Endodermal cell (in vitro differentiated cells): Measurements from ENCODE around the gene U2AF1L4. TPM values are rescaled to one million over a fixed set of nuclear protein-coding genes. Genes with fewer than 3 reads are reported as not detected.

Experiments
- DNase-seq: peaks from one replicate; pipeline ENCODE4 v3.0.0-alpha.2; 2017
- H3K27ac ChIP-seq: 2 replicates; pipeline ENCODE4 v1.5.1; 2013; ENCODE audit warnings: mild to moderate bottlenecking, low read depth, low read length, moderate library complexity
- H3K27me3 ChIP-seq: 2 replicates; pipeline ENCODE4 v1.6.1; 2013; ENCODE audit warnings: mild to moderate bottlenecking, low read length, moderate library complexity; ENCODE audit not compliant: insufficient read depth, control insufficient read depth, poor library complexity, severe bottlenecking
- H3K36me3 ChIP-seq: 2 replicates; pipeline ENCODE4 v1.7.0; 2013; ENCODE audit warnings: mild to moderate bottlenecking, low read length, moderate library complexity; ENCODE audit not compliant: control insufficient read depth, insufficient read depth
- H3K4me1 ChIP-seq: one replicate; pipeline ENCODE4 v1.7.0; 2013; ENCODE audit warnings: low read length; ENCODE audit not compliant: control insufficient read depth, insufficient read depth
- H3K4me3 ChIP-seq: 2 replicates; pipeline ENCODE4 v1.5.1; 2013; ENCODE audit warnings: mild to moderate bottlenecking, low read length, moderate library complexity
- H3K9ac ChIP-seq: 2 replicates; pipeline ENCODE4 v1.6.1; 2013; ENCODE audit warnings: mild to moderate bottlenecking, low read length, moderate library complexity; ENCODE audit not compliant: poor library complexity, severe bottlenecking; ENCODE audit errors: extremely low read depth
- H3K9me3 ChIP-seq: 2 replicates; pipeline ENCODE4 v1.6.1; 2013; ENCODE audit warnings: mild to moderate bottlenecking, low read length, moderate library complexity; ENCODE audit not compliant: control insufficient read depth
- H3K27ac Mint-ChIP-seq: 2 replicates; pipeline ENCODE4 v1.8.0; 2020; ENCODE audit warnings: mixed read lengths
- H3K27me3 Mint-ChIP-seq: 2 replicates; pipeline ENCODE4 v1.8.0; 2021; ENCODE audit warnings: mild to moderate bottlenecking, mixed read lengths; ENCODE audit not compliant: insufficient read depth
- H3K36me3 Mint-ChIP-seq: 2 replicates; pipeline ENCODE4 v1.8.0; 2020; ENCODE audit warnings: low read depth, mixed read lengths
- H3K4me1 Mint-ChIP-seq: 2 replicates; pipeline ENCODE4 v1.8.0; 2020; ENCODE audit warnings: mixed read lengths
- H3K4me3 Mint-ChIP-seq: 2 replicates; pipeline ENCODE4 v1.8.0; 2020; ENCODE audit warnings: mild to moderate bottlenecking, moderate library complexity, mixed read lengths
- H3K9me3 Mint-ChIP-seq: 2 replicates; pipeline ENCODE4 v1.8.0; 2020; ENCODE audit warnings: mild to moderate bottlenecking, mixed read lengths
- WGBS, 2 experiments: methylation state at CpG; one replicate each; pipeline versions ENCODE4 v1.1.5 to v1.1.7; 2013; ENCODE audit warnings: missing lambda C conversion rate in 2 of 2, mixed read lengths in 1 of 2; ENCODE audit not compliant: insufficient coverage in 1 of 2, insufficient read length in 1 of 2; 5-methylcytosine and 5-hydroxymethylcytosine counted together
- total RNA-seq, 2 donors: library from RNA; stranded (reverse); fragmentation: NEBNext Ultra II Directional in 1 of 2; extraction: Animal tissue kit (Norgen Biotek cat#: 25700) in 1 of 2; gene quantifications; 2 replicates in 1 of 2; 3 replicates in 1 of 2; pipeline ENCODE4 v1.2.1, GENCODE V29; 2021
- TF ChIP-seq, protein P1 (sequence below): fragments of 200-600 bp; sonication (generic); conservative IDR thresholded peaks from 2 replicates; pipeline ENCODE4 v1.5.0; 2021; ENCODE audit warnings: antibody characterized with exemption, mild to moderate bottlenecking

U2AF1L4 gene
- total RNA-seq, 2 donors from 2014 or later: 17.3 to 23.2 TPM

- H3K27me3 Mint-ChIP-seq: no peaks in the 10 kb centered on the region
- no peak overlapping the region for H3K4me3 ChIP-seq
- no peaks in the 10 kb centered on the region for H3K9me3 ChIP-seq
- no peak for DNase-seq
- 91 to 97% methylated on average over 11 of the region's 11 CpGs for WGBS, 2 experiments
- no peaks in the 10 kb centered on the region for H3K4me1 ChIP-seq
- peaks cover 75% of the 10 kb centered on the region for H3K36me3 Mint-ChIP-seq
- no peak overlapping the region for H3K9ac ChIP-seq
- H3K9me3 Mint-ChIP-seq: no peaks in the 10 kb centered on the region
- TF ChIP-seq, protein P1, sequence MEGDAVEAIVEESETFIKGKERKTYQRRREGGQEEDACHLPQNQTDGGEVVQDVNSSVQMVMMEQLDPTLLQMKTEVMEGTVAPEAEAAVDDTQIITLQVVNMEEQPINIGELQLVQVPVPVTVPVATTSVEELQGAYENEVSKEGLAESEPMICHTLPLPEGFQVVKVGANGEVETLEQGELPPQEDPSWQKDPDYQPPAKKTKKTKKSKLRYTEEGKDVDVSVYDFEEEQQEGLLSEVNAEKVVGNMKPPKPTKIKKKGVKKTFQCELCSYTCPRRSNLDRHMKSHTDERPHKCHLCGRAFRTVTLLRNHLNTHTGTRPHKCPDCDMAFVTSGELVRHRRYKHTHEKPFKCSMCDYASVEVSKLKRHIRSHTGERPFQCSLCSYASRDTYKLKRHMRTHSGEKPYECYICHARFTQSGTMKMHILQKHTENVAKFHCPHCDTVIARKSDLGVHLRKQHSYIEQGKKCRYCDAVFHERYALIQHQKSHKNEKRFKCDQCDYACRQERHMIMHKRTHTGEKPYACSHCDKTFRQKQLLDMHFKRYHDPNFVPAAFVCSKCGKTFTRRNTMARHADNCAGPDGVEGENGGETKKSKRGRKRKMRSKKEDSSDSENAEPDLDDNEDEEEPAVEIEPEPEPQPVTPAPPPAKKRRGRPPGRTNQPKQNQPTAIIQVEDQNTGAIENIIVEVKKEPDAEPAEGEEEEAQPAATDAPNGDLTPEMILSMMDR: no peak
- no peak overlapping the region for H3K4me3 Mint-ChIP-seq
- H3K36me3 ChIP-seq: peaks cover 77% of the 10 kb centered on the region
- no peak overlapping the region for H3K27ac ChIP-seq
- H3K4me1 Mint-ChIP-seq: no peaks in the 10 kb centered on the region
- no peak overlapping the region for H3K27ac Mint-ChIP-seq
- H3K27me3 ChIP-seq: no peaks in the 10 kb centered on the region
Observed at GRCh38 chr19:35729763-35730162, 15.5 kb downstream of the U2AF1L4 start.

GRCh38 chr19:35729021-35729420, 16.2 kb downstream of the U2AF1L4 start:
- Mint-ChIP-seq H3K9me3 (no peaks in the 10 kb centered on the region), H3K27ac (no peak overlapping the region), H3K36me3 (peaks cover 75% of the 10 kb centered on the region), H3K4me3 (no peak overlapping the region), H3K27me3 (no peaks in the 10 kb centered on the region), H3K4me1 (no peaks in the 10 kb centered on the region)
- Histone ChIP-seq H3K4me1 (no peaks in the 10 kb centered on the region), H3K4me3 (no peak overlapping the region), H3K9me3 (no peaks in the 10 kb centered on the region), H3K36me3 (peaks cover 76% of the 10 kb centered on the region), H3K27ac (no peak overlapping the region), H3K9ac (no peak overlapping the region), H3K27me3 (no peaks in the 10 kb centered on the region)
- TF ChIP-seq, protein P1: no peak
- WGBS, 2 experiments: 97% methylated on average over 12 to 18 of the region's 18 CpGs
- no peak for DNase-seq

DNA sequence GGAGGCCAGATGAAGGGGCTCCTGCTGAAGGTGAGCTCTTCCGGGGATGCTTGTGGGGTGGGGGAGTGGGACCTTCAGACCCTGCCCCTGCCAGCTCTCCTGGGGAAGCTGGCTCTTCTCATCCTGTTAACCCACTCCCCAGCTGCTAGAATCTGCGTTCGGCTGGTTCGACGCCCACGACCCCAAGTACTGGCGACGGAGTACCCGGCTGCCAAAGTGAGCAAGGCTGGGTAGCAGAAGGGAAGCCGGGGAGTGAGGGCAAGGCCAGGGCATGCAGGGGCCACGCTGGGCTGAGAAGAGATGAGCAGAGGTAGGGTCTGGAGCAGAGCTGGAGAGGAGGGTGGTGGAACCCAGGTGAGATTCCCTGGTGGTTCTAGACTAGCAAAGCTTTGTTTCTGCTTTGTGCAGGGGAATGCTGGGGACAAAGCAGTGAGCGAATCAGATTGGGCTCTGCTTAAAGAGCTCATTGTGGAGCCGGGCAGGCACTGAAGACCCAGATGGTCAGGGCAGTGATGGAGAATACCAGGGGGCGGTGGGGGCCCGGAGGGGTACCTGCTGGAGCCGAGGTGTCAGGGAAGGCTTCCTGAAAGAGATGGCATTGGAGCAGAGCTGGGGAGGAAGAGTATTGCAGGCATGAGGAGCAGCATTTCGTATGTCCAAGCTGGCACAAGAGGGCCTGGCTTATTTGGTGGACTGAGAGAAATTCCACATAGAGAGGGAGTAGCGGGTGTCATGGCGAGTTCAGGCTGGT, 17.1 kb downstream of the U2AF1L4 start:
- 93 to 95% methylated on average over 10 to 19 of the region's 19 CpGs for WGBS, 2 experiments
- Mint-ChIP-seq H3K27me3 (no peaks in the 10 kb centered on the region), H3K4me1 (no peaks in the 10 kb centered on the region), H3K36me3 (peaks cover 78% of the 10 kb centered on the region), H3K9me3 (no peaks in the 10 kb centered on the region), H3K4me3 (no peak overlapping the region), H3K27ac (no peak overlapping the region)
- Histone ChIP-seq H3K9ac (no peak overlapping the region), H3K4me3 (no peak overlapping the region), H3K9me3 (no peaks in the 10 kb centered on the region), H3K36me3 (peaks cover 77% of the 10 kb centered on the region), H3K27me3 (no peaks in the 10 kb centered on the region), H3K27ac (no peak overlapping the region), H3K4me1 (no peaks in the 10 kb centered on the region)
- no peak for DNase-seq
- TF ChIP-seq, protein P1: no peak
